GM12878 (cell line): ENCODE results near the gene GMIP. TPM values are rescaled to one million over a fixed set of nuclear protein-coding genes. Genes with fewer than 3 reads are reported as not detected.

Experiments
- ASH2L ChIP-seq: fragments of 300-600, 200-600 bp; sonication (generic); IDR thresholded peaks from 2 replicates; pipeline ENCODE4 v1.6.1; 2017; ENCODE audit warnings: low read depth, mild to moderate bottlenecking, borderline replicate concordance
- BRCA1 ChIP-seq: IDR thresholded peaks from 2 replicates; pipeline ENCODE4 v1.6.1; 2011; ENCODE audit warnings: low read depth, low read length, improper control_type of control experiment
- CEBPB ChIP-seq, 2 experiments: fragments of 150-350 bp in 1 of 2; IDR thresholded peaks; 2 replicates each; pipeline ENCODE4 v1.6.1; 2012 to 2014; ENCODE audit warnings: low read depth in 2 of 2, low read length in 2 of 2, borderline replicate concordance in 1 of 2, inconsistent platforms in 1 of 2
- CREM ChIP-seq: IDR thresholded peaks from 2 replicates; pipeline ENCODE4 v1.6.1; 2014; ENCODE audit warnings: antibody characterized with exemption, low read depth
- CUX1 ChIP-seq: IDR thresholded peaks from 2 replicates; pipeline ENCODE4 v1.6.1; 2012; ENCODE audit warnings: improper control_type of control experiment, low read depth, low read length; ENCODE audit not compliant: insufficient replicate concordance
- EP300 ChIP-seq, 2 experiments: fragments of 150-350 bp in 1 of 2; IDR thresholded peaks; 2 replicates each; pipeline ENCODE4 v1.6.1; 2011 to 2012; ENCODE audit warnings: low read depth in 2 of 2, low read length in 2 of 2, borderline replicate concordance in 1 of 2, improper control_type of control experiment in 1 of 2, inconsistent platforms in 1 of 2; ENCODE audit not compliant: control insufficient read depth in 1 of 2
- KLF5 ChIP-seq: fragments of 450-650 bp; IDR thresholded peaks from 2 replicates; pipeline ENCODE4 v1.6.1; 2014; ENCODE audit warnings: mild to moderate bottlenecking; ENCODE audit not compliant: partially characterized antibody
- MYB ChIP-seq: fragments of 150-350 bp; IDR thresholded peaks from 2 replicates; pipeline ENCODE4 v1.6.1; 2014; ENCODE audit warnings: mild to moderate bottlenecking, low read depth, low read length, borderline replicate concordance
- NBN ChIP-seq: fragments of 450-650 bp; IDR thresholded peaks from 2 replicates; pipeline ENCODE4 v1.6.1; 2016
- NR2F1 ChIP-seq: fragments of 450-650 bp; conservative IDR thresholded peaks from 2 replicates; pipeline ENCODE4 v1.6.1; 2017; ENCODE audit warnings: mild to moderate bottlenecking
- PBX3 ChIP-seq: IDR thresholded peaks from 2 replicates; pipeline ENCODE4 v1.6.1; 2011; ENCODE audit warnings: mild to moderate bottlenecking, low read depth, low read length, moderate library complexity; ENCODE audit not compliant: insufficient replicate concordance
- RAD21 ChIP-seq: IDR thresholded peaks from 2 replicates; pipeline ENCODE4 v1.6.1; 2011; ENCODE audit warnings: mild to moderate bottlenecking, low read depth, low read length, moderate library complexity; ENCODE audit not compliant: insufficient read depth
- RB1 ChIP-seq: fragments of 450-650 bp; formaldehyde crosslinking; IDR thresholded peaks from 2 replicates; pipeline ENCODE4 v1.6.1; 2017; ENCODE audit warnings: mild to moderate bottlenecking, borderline replicate concordance
- RELA ChIP-seq: fragments of 450-650 bp; IDR thresholded peaks from 2 replicates; pipeline ENCODE4 v1.8.0; 2014; ENCODE audit warnings: borderline replicate concordance; ENCODE audit not compliant: partially characterized antibody
- RFX5 ChIP-seq: IDR thresholded peaks from 2 replicates; pipeline ENCODE4 v1.6.1; 2011; ENCODE audit warnings: low read depth, low read length, improper control_type of control experiment
- SREBF1 ChIP-seq: IDR thresholded peaks from 2 replicates; pipeline ENCODE4 v1.6.1; 2012; ENCODE audit warnings: mild to moderate bottlenecking, low read length
- SRF ChIP-seq, 2 experiments: IDR thresholded peaks; 2 replicates each; pipeline ENCODE4 v1.6.1; 2011; ENCODE audit warnings: low read depth in 2 of 2, low read length in 2 of 2, mild to moderate bottlenecking in 1 of 2, moderate library complexity in 1 of 2
- STAT1 ChIP-seq: fragments of 450-650 bp; conservative IDR thresholded peaks from 2 replicates; pipeline ENCODE4 v1.6.1; 2014; ENCODE audit warnings: antibody characterized with exemption, mild to moderate bottlenecking
- STAT3 ChIP-seq: IDR thresholded peaks from 2 replicates; pipeline ENCODE4 v1.6.1; 2011; ENCODE audit warnings: low read depth, low read length, improper control_type of control experiment
- TAF1 ChIP-seq: IDR thresholded peaks from 2 replicates; pipeline ENCODE4 v1.6.1; 2011; ENCODE audit warnings: mild to moderate bottlenecking, low read depth, low read length, borderline replicate concordance
- USF1 ChIP-seq: IDR thresholded peaks from 2 replicates; pipeline ENCODE4 v1.6.1; 2011; ENCODE audit warnings: borderline replicate concordance, low read depth, mild to moderate bottlenecking, moderate library complexity, mixed read lengths, low read length; ENCODE audit not compliant: insufficient read depth; ENCODE audit errors: extremely low read length
- USF2 ChIP-seq: IDR thresholded peaks from 2 replicates; pipeline ENCODE4 v1.6.1; 2011; ENCODE audit warnings: low read depth, low read length, improper control_type of control experiment, borderline replicate concordance
- ZSCAN29 ChIP-seq: fragments of 450-650 bp; IDR thresholded peaks from 2 replicates; pipeline ENCODE4 v1.6.1; 2017; ENCODE audit warnings: mild to moderate bottlenecking, moderate library complexity
- polyA plus RNA-seq, 11 experiments: library from polyadenylated mRNA; depleted of rRNA in 4 of 11; unstranded in 6 of 11; stranded (reverse) in 5 of 11; fragments of >200 nt; fragmentation: Nextera tagmentation in 4 of 11; fragmentation: Illumina TruSeq in 1 of 11; extraction: Ambion mirVana in 4 of 11; extraction: Trizol in 1 of 11; gene quantifications; 1 replicate in 1 of 11; 2 replicates in 10 of 11; pipeline versions ENCODE4 v1.2.1 to v1.2.3, GENCODE V29; 2011 to 2016; ENCODE audit warnings: inconsistent platforms in 2 of 11, missing spikeins in 2 of 11, low read depth in 1 of 11
- total RNA-seq, 4 experiments: library from RNA; depleted of rRNA in 3 of 4; stranded (reverse); fragments of >200 nt in 3 of 4; fragmentation: Illumina TruSeq in 1 of 4; extraction: Trizol in 1 of 4; gene quantifications; 2 replicates each; pipeline versions ENCODE4 v1.2.1 to v1.2.3, GENCODE V29; 2013 to 2021

The GMIP gene
- total and polyA plus RNA-seq, 10 of the 15 experiments (the other 5 are each of a cell fraction or from before 2014, with no cell fraction given): 1.5 to 63.5 (median 22.3) TPM

GRCh38 chr19:19642506-19643157 is 825 bp downstream of the GMIP start (continued):
- TF ChIP-seq ASH2L (no peak), BRCA1 (no peak), TAF1 (peak; percentile 49; the same call in 1 of the 2 replicates), MYB (no peak), NBN (peak; percentile 55; the same call in 1 of the 2 replicates), CEBPB (IDR thresholded peaks at IDR 0.05; ENCODE audit: borderline replicate concordance in 1 of 2, low read depth in 2 of 2, low read length in 2 of 2) (no peak), USF2 (no peak), CREM (no peak), USF1 (no peak), PBX3 (no peak), KLF5 (no peak), SRF (IDR thresholded peaks at IDR 0.05; ENCODE audit: low read depth in 2 of 2, low read length in 2 of 2) (no peak), RELA (no peak), RB1 (no peak), RFX5 (no peak), RAD21 (0 out of 2 replicates have a peak, but pooled peaks have one; percentile 25), EP300 (IDR thresholded peaks at IDR 0.05; ENCODE audit: borderline replicate concordance in 1 of 2, control insufficient read depth in 1 of 2, low read depth in 2 of 2, low read length in 2 of 2) (no peak), STAT3 (no peak), ZSCAN29 (no peak), STAT1 (no peak), SREBF1 (no peak), NR2F1 (no peak), CUX1 (no peak)
